ENCODE measurements around the gene CLCN6. TPM values are rescaled to one million over a fixed set of nuclear protein-coding genes. Genes with fewer than 3 reads are reported as not detected.

The CLCN6 gene
- total and polyA plus RNA-seq, 2 of the 13 experiments (the other 11 are each of a cell fraction or from before 2014, with no cell fraction given), result 14.9 to 19.3 TPM

GRCh38 chr1:11838349-11839272 lies 32.6 kb downstream of the CLCN6 start (continued):
- TF ChIP-seq, protein P1, sequence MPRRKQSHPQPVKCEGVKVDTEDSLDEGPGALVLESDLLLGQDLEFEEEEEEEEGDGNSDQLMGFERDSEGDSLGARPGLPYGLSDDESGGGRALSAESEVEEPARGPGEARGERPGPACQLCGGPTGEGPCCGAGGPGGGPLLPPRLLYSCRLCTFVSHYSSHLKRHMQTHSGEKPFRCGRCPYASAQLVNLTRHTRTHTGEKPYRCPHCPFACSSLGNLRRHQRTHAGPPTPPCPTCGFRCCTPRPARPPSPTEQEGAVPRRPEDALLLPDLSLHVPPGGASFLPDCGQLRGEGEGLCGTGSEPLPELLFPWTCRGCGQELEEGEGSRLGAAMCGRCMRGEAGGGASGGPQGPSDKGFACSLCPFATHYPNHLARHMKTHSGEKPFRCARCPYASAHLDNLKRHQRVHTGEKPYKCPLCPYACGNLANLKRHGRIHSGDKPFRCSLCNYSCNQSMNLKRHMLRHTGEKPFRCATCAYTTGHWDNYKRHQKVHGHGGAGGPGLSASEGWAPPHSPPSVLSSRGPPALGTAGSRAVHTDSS (CRISPR knock-in tag; conservative IDR thresholded peaks at IDR 0.05), result no peak
- 0 out of 2 replicates have a peak, but pooled peaks have one; percentile 45 for TF ChIP-seq ZNF124 (CRISPR knock-in tag; IDR thresholded peaks at IDR 0.05)
- no peak for TF ChIP-seq HES4 (CRISPR knock-in tag; IDR thresholded peaks at IDR 0.05; ENCODE audit: borderline replicate concordance)
- no peak for TF ChIP-seq ZNF644 (CRISPR knock-in tag; IDR thresholded peaks at IDR 0.05; ENCODE audit: low read depth)
- no peak for TF ChIP-seq SMAD9 (CRISPR knock-in tag; IDR thresholded peaks at IDR 0.05)
- TF ChIP-seq ZNF570 (CRISPR knock-in tag; IDR thresholded peaks at IDR 0.05; ENCODE audit: borderline replicate concordance), result no peak
- no peak for TF ChIP-seq ZNF546 (CRISPR knock-in tag; conservative IDR thresholded peaks at IDR 0.05)
- TF ChIP-seq ZBTB4 (CRISPR knock-in tag; IDR thresholded peaks at IDR 0.05; ENCODE audit: borderline replicate concordance), result peak; percentile 20; the same call in 1 of the 2 replicates
- TF ChIP-seq ELF3 (CRISPR knock-in tag; IDR thresholded peaks at IDR 0.05), result peak; percentile 41; the same call in 1 of the 2 replicates
- peak; percentile 45 for TF ChIP-seq RBM22 (optimal IDR thresholded peaks at IDR 0.05; ENCODE audit: low read length)
- no peak for TF ChIP-seq GFI1 (CRISPR knock-in tag; IDR thresholded peaks at IDR 0.05; ENCODE audit: borderline replicate concordance)
- no peak for TF ChIP-seq MTA3 (CRISPR knock-in tag; IDR thresholded peaks at IDR 0.05)
- TF ChIP-seq AHR (CRISPR knock-in tag; IDR thresholded peaks at IDR 0.05), result 0 out of 2 replicates have a peak, but pooled peaks have one; percentile 38
- TF ChIP-seq NKX3-1 (CRISPR knock-in tag; IDR thresholded peaks at IDR 0.05), result no peak
- peak; percentile 58 for TF ChIP-seq NRL (CRISPR knock-in tag; IDR thresholded peaks at IDR 0.05; ENCODE audit: borderline replicate concordance)
- 0 out of 2 replicates have a peak, but pooled peaks have one; percentile 27 for TF ChIP-seq GTF3A (CRISPR knock-in tag; conservative IDR thresholded peaks at IDR 0.05)
- no peak for TF ChIP-seq TBP (CRISPR knock-in tag; IDR thresholded peaks at IDR 0.05)
- TF ChIP-seq ZNF737 (CRISPR knock-in tag; IDR thresholded peaks at IDR 0.05; ENCODE audit: borderline replicate concordance), result no peak
- no peak for TF ChIP-seq PPARG (CRISPR knock-in tag; conservative IDR thresholded peaks at IDR 0.05)
- TF ChIP-seq SNRNP70 (IDR thresholded peaks at IDR 0.05; ENCODE audit: low read depth, low read length), result no peak
- TF ChIP-seq ZBED4 (CRISPR knock-in tag; IDR thresholded peaks at IDR 0.05; ENCODE audit: borderline replicate concordance), result no peak

Measured in HepG2 (cell line).